Motor neuron (in vitro differentiated cells): ENCODE data around the gene KDM4C. TPM values are rescaled to one million over a fixed set of nuclear protein-coding genes. Genes with fewer than 3 reads are reported as not detected.

Experiments
- ATAC-seq, 8 experiments: fragments of 200-7000 bp; cut with Tn5 transposase; replicated peaks in 6 of 8; 2 replicates each; pipeline ENCODE4 v1.8.0; 2021; ENCODE audit warnings: mild to moderate bottlenecking in 8 of 8, moderate library complexity in 8 of 8
- H3K27ac ChIP-seq, 2 donors: fragments of 250-450 bp; sonication (Bioruptor Pico); 2 replicates each; pipeline ENCODE4 v1.9.0; 2021; ENCODE audit warnings: antibody characterized with exemption in 2 of 2, mild to moderate bottlenecking in 2 of 2, moderate library complexity in 1 of 2
- H3K4me1 ChIP-seq, 2 donors: fragments of 250-450 bp; sonication (Bioruptor Pico); replicated peaks in 1 of 2; 2 replicates each; pipeline ENCODE4 v1.6.1; 2021; ENCODE audit warnings: antibody characterized with exemption in 2 of 2, mild to moderate bottlenecking in 2 of 2, moderate library complexity in 1 of 2
- H3K4me3 ChIP-seq, 5 donors: fragments of 250-450 bp; sonication (Bioruptor Pico); 2 replicates each; pipeline ENCODE4 v1.9.0; 2021; ENCODE audit warnings: antibody characterized with exemption in 5 of 5, mild to moderate bottlenecking in 5 of 5, moderate library complexity in 4 of 5
- WGBS, 10 experiments: fragments of 450-650 bp; shearing (Covaris generic); methylation state at CpG; one replicate each; pipeline ENCODE4 v1.0.0; 2022; 5-methylcytosine and 5-hydroxymethylcytosine counted together
- in situ Hi-C, 9 experiments: fragments of 400-800 bp; cut with MboI; loops; one replicate each; pipeline ENCODE4 v1.15.0; 2021; ENCODE audit warnings: low sequenced_read_pairs in 9 of 9, low pct_unique_long_range_greater_than_20kb in 2 of 9; ENCODE audit not compliant: unreplicated experiment in 9 of 9
- total RNA-seq, 8 experiments: library from RNA; unstranded; fragments of 300-600 nt; gene quantifications; 2 replicates each; pipeline versions ENCODE4 v1.2.3 to v1.2.4, GENCODE V29; 2022

Gene KDM4C
- total RNA-seq, 8 experiments from 2014 or later: 11.4 to 61.4 (median 25.6) TPM

DNA sequence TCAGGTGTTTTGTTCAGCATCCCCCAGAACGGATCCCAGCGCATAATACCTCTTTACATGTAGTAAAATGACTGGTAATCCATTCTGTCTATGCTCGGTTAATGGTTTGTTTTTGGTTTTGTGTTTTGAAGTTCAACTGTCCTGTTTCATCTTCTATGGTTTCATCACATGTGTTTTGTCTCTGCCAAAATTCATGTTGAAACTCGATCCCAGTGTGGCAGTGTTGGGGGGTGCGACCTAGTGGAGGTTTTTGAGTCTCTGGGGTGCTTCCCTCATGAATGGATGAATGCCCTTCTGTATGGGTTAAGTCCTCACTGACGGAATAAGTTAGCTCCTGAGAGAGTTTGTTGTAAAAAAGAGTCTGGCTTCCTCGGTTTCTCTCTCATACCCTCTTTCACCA, 317.4 kb downstream of the KDM4C start:
- whole genome bisulfite sequencing, 10 experiments: 75 to 100% (median 93%) methylated on average over 1 to 7 of the region's 7 CpGs; no CpG with 5 or more reads in 2 of the 10 experiments
- no peak overlapping the region for H3K27ac ChIP-seq
- no peak overlapping the region for H3K4me3 ChIP-seq
- no peak for ATAC-seq
- in situ Hi-C loops: no loop called here
- H3K4me1 ChIP-seq: no peaks in the 10 kb centered on the region

- WGBS, 10 experiments: 93 to 100% (median 97%) methylated on average over 2 to 3 of the region's 3 CpGs; no CpG with 5 or more reads in 5 of the 10 experiments
- Histone ChIP-seq H3K4me1 (no peaks in the 10 kb centered on the region), H3K27ac (no peak overlapping the region), H3K4me3 (no peak overlapping the region)
- no peak for ATAC-seq
- in situ Hi-C loops: no loop called here
These were observed 321.3 kb downstream of the KDM4C start for GRCh38 chr9:7079051-7079450.

- ATAC-seq: no peak
- Histone ChIP-seq H3K4me3 (no peak overlapping the region), H3K27ac (no peak overlapping the region), H3K4me1 (no peaks in the 10 kb centered on the region)
- in situ Hi-C loops: no loop called here
- WGBS, 10 experiments: 67 to 100% (median 100%) methylated on average over 1 to 5 of the region's 5 CpGs; no CpG with 5 or more reads in 3 of the 10 experiments
These were observed 323.4 kb downstream of the KDM4C start for GRCh38 chr9:7081065-7081600.

DNA sequence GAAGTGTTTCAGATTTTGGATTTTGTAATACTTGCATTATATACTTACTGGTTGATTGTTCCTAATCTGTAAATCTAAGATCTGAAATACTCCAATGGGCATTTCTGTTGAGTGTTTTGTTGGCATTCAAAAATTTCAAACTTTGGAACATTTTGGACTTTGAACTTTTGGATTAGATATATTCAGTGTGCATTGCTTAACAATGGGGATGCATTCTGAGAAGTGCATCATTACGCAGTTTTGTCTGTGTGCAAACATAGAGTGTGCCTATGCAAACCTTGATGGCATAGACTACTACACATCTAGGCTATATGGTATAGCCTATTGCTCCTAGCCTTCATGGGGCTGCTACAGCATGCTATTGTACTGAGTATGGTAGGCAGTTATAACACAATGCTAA, 325.4 kb downstream of the KDM4C start:
- Histone ChIP-seq H3K4me1 (no peaks in the 10 kb centered on the region), H3K27ac (no peak overlapping the region), H3K4me3 (no peak overlapping the region)
- WGBS, 10 experiments: 83 to 100% (median 100%) methylated on average over 1 of the region's 1 CpG; no CpG with 5 or more reads in 3 of the 10 experiments
- ATAC-seq: no peak
- in situ Hi-C loops: no loop called here

DNA sequence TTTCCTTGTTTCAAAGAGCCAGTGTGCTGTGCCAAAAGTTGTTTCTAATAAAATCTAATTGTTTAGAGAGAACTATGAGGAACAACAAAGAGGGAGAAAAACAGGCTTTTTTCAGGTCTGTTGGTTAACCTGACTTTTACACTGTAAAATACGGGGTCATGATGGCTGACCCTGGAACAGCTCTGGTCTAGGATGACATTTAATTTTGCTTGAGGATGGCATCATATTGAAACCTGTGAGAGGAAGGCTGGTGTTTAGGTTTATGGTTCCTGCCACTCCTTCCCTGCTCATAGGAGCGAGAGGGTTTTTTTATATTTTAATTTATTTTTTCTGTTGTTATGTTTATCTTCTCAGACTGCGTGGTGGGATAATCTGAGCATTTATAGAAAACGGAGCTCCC, 327.6 kb downstream of the KDM4C start:
- H3K4me1 ChIP-seq: peaks cover 0 to 10% of the 10 kb centered on the region in 2 donors
- no peak overlapping the region for H3K4me3 ChIP-seq
- in situ Hi-C loops: no loop called here
- 75 to 100% (median 90%) methylated on average over 1 to 4 of the region's 4 CpGs for WGBS, 10 experiments
- no peak for ATAC-seq
- no peak overlapping the region for H3K27ac ChIP-seq

- in situ Hi-C loops: no loop called here
- 80 to 100% (median 84%) methylated on average over 1 to 3 of the region's 3 CpGs; no CpG with 5 or more reads in 5 of the 10 experiments for WGBS, 10 experiments
- Histone ChIP-seq H3K27ac (no peak overlapping the region), H3K4me3 (no peak overlapping the region), H3K4me1 (peaks cover 0 to 10% of the 10 kb centered on the region in 2 donors)
- ATAC-seq: peak in 1 of 8 experiments; percentile 28
These were observed 328.6 kb downstream of the KDM4C start for GRCh38 chr9:7086389-7086788.

GRCh38 chr9:7088611-7089010, 330.8 kb downstream of the KDM4C start:
- Histone ChIP-seq H3K27ac (no peak overlapping the region), H3K4me3 (no peak overlapping the region), H3K4me1 (peaks cover 0 to 10% of the 10 kb centered on the region in 2 donors)
- 8 to 100% (median 75%) methylated on average over 1 to 3 of the region's 3 CpGs for WGBS, 10 experiments
- in situ Hi-C loops: no loop called here
- peak in 2 of 8 experiments; percentile 12 to 23 for ATAC-seq

DNA sequence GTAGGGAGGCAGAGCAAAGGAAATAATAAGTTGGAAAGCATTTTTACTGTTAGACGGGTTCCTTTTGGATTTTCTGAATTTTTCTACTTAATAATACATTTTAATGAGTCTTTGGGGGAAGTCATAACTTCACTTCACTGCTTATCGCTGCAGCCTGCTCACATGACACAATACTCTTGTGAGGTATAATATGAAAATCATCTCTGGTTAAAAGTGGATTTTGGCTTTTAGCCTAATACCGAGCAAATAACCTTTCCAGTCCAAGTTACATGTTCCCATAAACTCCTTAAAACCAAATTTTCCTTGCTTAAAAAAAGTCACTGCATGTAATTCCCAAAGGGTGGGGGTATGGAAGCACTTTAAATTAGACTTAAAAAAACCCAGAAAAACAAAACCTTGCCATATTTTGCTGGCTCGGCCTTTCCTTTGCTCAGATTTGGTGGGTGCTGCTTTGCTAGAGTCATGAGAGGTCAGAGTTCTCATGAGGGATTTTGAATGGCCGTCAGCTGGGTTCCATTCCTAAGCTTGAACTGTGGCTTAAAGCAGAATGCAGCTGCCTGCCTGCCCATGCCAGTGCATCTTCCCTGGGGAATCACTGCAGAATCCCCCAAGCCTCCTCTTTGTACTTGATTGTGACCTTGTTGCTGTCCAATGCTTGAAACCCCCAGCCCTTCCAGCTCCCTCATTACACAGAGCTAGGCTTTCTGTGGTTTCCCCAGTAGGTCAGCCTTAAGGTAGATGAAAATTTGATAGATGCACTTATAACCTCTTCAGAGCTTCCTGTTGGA, 331.8 kb downstream of the KDM4C start:
- no peak overlapping the region for H3K4me3 ChIP-seq
- H3K27ac ChIP-seq: no peak overlapping the region
- in situ Hi-C loops: no loop called here
- no peak for ATAC-seq
- peaks cover 3 to 10% of the 10 kb centered on the region in 2 donors for H3K4me1 ChIP-seq
- WGBS, 10 experiments: 53 to 100% (median 84%) methylated on average over 1 to 4 of the region's 5 CpGs; no CpG with 5 or more reads in 2 of the 10 experiments

DNA sequence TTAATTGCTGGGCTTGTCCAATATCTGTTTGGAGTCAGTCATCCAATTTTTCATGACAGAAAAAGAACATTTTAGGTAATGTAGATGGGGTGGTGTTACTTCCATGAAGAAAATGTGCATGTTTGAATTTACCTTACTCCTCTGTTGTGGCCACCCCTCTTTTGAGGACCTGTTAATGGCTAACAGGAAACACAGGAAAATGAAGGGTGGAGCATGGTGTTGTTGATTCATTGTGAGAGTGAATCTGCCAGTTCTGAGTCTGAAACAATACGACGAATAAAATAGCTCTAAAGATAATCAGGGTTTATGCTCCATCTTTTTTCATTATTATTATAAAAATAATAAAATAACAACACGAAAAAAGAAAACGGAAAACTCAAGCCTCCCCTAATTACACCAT, 335.3 kb downstream of the KDM4C start:
- in situ Hi-C loops: no loop called here
- 64 to 100% (median 88%) methylated on average over 1 to 4 of the region's 4 CpGs; no CpG with 5 or more reads in 2 of the 10 experiments for WGBS, 10 experiments
- no peak for ATAC-seq

GRCh38 chr9:7094052-7094451, 336.3 kb downstream of the KDM4C start:
- Histone ChIP-seq H3K4me3 (no peak overlapping the region), H3K4me1 (peaks cover 9 to 26% of the 10 kb centered on the region in 2 donors), H3K27ac (no peak overlapping the region)
- WGBS, 10 experiments: 60 to 100% (median 91%) methylated on average over 1 to 2 of the region's 2 CpGs; no CpG with 5 or more reads in 4 of the 10 experiments
- peak in 3 of 8 experiments; percentile 47 to 67 (median 57) for ATAC-seq
- in situ Hi-C loops: no loop called here

More for the DNA sequence above, 335.3 kb downstream of the KDM4C start:
- peaks cover 9 to 27% of the 10 kb centered on the region in 2 donors for H3K4me1 ChIP-seq
- no peak overlapping the region for H3K27ac ChIP-seq
- no peak overlapping the region for H3K4me3 ChIP-seq

DNA sequence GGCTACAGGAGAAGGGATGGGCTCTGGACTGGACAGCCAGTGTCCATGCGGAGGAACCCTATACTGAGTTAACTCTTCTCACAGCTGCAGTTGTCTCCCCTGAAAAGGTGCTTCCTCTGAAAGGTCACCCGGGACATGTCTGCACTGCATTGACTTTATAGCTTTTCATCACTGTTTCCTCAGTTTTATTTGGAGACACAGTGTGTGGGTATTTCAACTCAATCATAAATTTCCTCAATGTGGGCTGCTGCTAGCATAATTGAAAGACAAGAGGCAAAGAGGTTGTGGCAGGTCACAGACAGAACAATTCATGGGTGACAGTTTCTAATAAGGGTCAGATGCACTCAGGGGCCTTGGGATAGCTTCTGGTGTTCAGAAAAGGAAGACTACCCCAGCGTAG, 336.8 kb downstream of the KDM4C start:
- in situ Hi-C loops: no loop called here

DNA sequence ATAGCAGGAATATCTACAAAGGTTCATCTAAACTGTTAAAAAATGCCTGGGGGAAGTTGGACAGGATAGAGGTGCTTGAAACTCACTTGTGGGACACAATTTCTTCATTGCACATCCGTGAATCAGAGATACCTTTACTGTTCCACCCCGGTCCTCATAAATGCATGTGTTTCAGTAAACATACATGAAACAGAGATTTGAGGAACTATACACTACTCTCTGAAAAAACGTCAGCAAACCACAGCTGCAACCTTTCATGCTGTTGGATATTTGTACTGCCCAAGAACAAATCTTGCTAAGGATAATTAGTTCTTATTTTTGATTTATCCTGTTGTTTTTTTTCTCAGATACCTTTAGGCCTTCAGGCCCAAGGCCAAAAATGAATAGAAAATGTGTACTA, 337.3 kb downstream of the KDM4C start:
- Histone ChIP-seq H3K4me3 (no peak overlapping the region), H3K4me1 (peaks cover 9 to 22% of the 10 kb centered on the region in 2 donors), H3K27ac (no peak overlapping the region)
- no peak for ATAC-seq
- WGBS, 10 experiments: 83 to 100% (median 90%) methylated on average over 1 to 3 of the region's 3 CpGs; no CpG with 5 or more reads in 1 of the 10 experiments
- in situ Hi-C loops: no loop called here

More for the DNA sequence above, 336.8 kb downstream of the KDM4C start:
- Histone ChIP-seq H3K4me3 (no peak overlapping the region), H3K27ac (no peak overlapping the region), H3K4me1 (peaks cover 9 to 25% of the 10 kb centered on the region in 2 donors)
- ATAC-seq: peak in 1 of 8 experiments; percentile 9
- WGBS, 10 experiments: 40 to 100% (median 74%) methylated on average over 1 to 3 of the region's 3 CpGs; no CpG with 5 or more reads in 3 of the 10 experiments

DNA sequence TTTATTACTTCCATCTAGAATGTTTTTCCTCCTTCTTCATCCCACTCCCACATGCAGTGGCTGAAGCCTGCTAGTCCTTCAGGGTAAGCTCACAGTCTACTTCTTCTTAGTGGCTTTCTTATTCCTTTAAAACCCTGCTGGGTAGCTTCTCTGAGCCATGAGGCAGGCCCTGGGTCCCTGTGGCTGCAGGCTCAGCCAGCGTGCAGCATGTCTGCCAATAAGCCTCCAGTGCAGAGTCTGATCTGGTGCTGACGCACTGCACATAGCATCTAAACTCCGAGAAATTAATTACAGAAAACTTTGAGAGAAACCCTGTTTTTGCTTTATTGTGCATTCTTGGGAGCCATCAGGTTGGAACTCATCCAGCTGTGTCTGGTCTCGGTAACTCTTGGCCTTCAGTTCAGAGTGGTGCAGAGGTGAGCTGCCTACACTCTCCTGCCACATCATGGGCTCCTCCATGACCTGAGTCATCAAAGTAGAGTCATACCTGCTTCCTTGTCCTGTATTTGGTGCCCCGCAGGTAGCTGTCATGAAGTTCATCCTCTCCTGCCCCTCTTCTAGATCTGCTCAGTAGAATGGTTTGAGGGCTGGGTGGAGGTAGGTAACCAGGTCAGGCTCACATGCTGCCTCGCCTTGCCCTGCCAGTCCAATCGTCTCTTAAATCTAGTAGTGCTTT, 339.4 kb downstream of the KDM4C start:
- Histone ChIP-seq H3K4me3 (no peak overlapping the region), H3K4me1 (peaks cover 9 to 22% of the 10 kb centered on the region in 2 donors), H3K27ac (no peak overlapping the region)
- ATAC-seq: no peak
- in situ Hi-C loops: no loop called here
- 61 to 100% (median 94%) methylated on average over 1 to 6 of the region's 7 CpGs; no CpG with 5 or more reads in 2 of the 10 experiments for WGBS, 10 experiments
